AG04450 (cell line): Measurements from ENCODE around the gene STK17A. TPM values are rescaled to one million over a fixed set of nuclear protein-coding genes. Genes with fewer than 3 reads are reported as not detected.

Experiments
- CTCF ChIA-PET: fragments of 300-600, 350-600 bp; formaldehyde crosslinking; extraction: SDS; loops from one replicate; lab custom pipeline; 2022; ENCODE audit warnings: antibody characterized with exemption, inconsistent platforms; lab: Charles Lee
- POLR2A ChIA-PET: fragments of 350-600 bp; formaldehyde crosslinking; extraction: SDS; loops from one replicate; lab custom pipeline; 2021; ENCODE audit warnings: antibody characterized with exemption, inconsistent platforms; lab: Yijun Ruan, JAX
- DNase-seq: peaks from one replicate; pipeline ENCODE4 v3.0.0-alpha.2; 2011; ENCODE audit warnings: low read depth, low spot score
- H3K27ac ChIP-seq: one replicate; pipeline ENCODE4 v1.5.1; 2012; ENCODE audit warnings: low read depth, low read length, control low read depth
- H3K27me3 ChIP-seq: one replicate; pipeline ENCODE4 v1.6.0; 2012; ENCODE audit warnings: low read length; ENCODE audit not compliant: control insufficient read depth, insufficient read depth
- H3K4me3 ChIP-seq: 2 replicates; pipeline ENCODE4 v1.5.1; 2011; ENCODE audit warnings: mild to moderate bottlenecking, low read depth, low read length, control low read depth
- H3K9me3 ChIP-seq: 2 replicates; pipeline ENCODE4 v1.5.1; 2012; ENCODE audit warnings: low read length; ENCODE audit not compliant: control insufficient read depth, insufficient read depth
- polyA plus RNA-seq: library from polyadenylated mRNA; depleted of rRNA; stranded (reverse); fragments of >200 nt; gene quantifications from 2 replicates; pipeline ENCODE4 v1.2.3, GENCODE V29; 2011
- TF ChIP-seq, protein P1 (sequence below): IDR thresholded peaks from 2 replicates; pipeline ENCODE4 v1.5.1; 2011; ENCODE audit warnings: low read depth, low read length, control low read depth, inconsistent platforms

Gene STK17A
- polyA plus RNA-seq, 1 experiment, result 39.7 TPM

DNA sequence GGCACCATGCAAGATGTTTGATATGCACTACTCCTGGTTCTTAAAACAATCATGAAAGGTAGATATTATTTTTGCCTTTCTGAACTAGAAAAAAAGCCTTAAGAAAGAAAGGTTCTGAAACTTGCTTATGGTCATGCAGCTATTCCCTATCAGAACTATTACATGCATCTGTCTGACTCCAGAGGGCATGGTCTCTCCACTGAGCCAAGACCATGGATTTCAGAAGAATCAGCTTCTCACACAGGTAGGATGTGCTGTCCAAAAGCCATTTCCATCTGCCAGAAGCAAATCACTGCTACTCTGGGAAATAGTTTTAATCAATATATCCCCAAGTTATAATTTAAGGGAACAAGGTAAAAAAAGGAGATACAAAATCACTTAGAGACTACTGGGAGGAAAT is 69.5 kb downstream of the STK17A start:
- no peaks in the 10 kb centered on the region for H3K9me3 ChIP-seq
- no peak for DNase-seq
- CTCF ChIA-PET, result interaction anchor here (1.5 to 4.8 kb wide), 2 partner anchors 48 to 187 kb away, joined by 5 to 37 read pairs; no protein-coding TSS in a partner anchor
- no peaks in the 10 kb centered on the region for H3K27me3 ChIP-seq
- H3K4me3 ChIP-seq, result no peak overlapping the region
- POLR2A ChIA-PET, result no interaction called here
- TF ChIP-seq, protein P1, sequence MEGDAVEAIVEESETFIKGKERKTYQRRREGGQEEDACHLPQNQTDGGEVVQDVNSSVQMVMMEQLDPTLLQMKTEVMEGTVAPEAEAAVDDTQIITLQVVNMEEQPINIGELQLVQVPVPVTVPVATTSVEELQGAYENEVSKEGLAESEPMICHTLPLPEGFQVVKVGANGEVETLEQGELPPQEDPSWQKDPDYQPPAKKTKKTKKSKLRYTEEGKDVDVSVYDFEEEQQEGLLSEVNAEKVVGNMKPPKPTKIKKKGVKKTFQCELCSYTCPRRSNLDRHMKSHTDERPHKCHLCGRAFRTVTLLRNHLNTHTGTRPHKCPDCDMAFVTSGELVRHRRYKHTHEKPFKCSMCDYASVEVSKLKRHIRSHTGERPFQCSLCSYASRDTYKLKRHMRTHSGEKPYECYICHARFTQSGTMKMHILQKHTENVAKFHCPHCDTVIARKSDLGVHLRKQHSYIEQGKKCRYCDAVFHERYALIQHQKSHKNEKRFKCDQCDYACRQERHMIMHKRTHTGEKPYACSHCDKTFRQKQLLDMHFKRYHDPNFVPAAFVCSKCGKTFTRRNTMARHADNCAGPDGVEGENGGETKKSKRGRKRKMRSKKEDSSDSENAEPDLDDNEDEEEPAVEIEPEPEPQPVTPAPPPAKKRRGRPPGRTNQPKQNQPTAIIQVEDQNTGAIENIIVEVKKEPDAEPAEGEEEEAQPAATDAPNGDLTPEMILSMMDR, result 0 out of 2 replicates have a peak, but pooled peaks have one; percentile 8
- no peak overlapping the region for H3K27ac ChIP-seq

DNA sequence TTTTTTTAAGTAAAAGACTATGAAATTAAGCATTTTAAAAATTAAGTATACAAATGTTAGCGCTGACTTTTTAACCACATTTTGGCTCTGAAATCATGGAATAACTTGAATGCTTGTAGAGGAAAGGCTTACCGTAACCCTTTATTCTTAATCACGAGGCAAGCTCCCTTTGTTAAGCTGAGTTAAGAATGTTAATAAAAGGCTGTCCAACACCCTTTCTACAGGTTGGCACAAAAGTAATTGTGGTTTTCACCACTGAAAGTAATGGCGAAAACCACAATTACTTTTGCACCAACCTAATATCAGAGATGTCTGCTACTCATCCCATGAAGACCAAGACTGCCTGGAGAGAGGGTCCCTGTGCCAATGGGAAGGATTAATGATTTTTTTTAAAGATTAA is 70.6 kb downstream of the STK17A start:
- no peaks in the 10 kb centered on the region for H3K27me3 ChIP-seq
- no peak overlapping the region for H3K27ac ChIP-seq
- ChIA-PET CTCF (interaction anchor here (0.5 to 1.5 kb wide), 2 partner anchors 46 to 175 kb away, joined by 4 to 9 read pairs; no protein-coding TSS in a partner anchor), POLR2A (no interaction called here)
- no peak overlapping the region for H3K4me3 ChIP-seq
- H3K9me3 ChIP-seq, result no peaks in the 10 kb centered on the region
- TF ChIP-seq, protein P1, result no peak
- no peak for DNase-seq

DNA sequence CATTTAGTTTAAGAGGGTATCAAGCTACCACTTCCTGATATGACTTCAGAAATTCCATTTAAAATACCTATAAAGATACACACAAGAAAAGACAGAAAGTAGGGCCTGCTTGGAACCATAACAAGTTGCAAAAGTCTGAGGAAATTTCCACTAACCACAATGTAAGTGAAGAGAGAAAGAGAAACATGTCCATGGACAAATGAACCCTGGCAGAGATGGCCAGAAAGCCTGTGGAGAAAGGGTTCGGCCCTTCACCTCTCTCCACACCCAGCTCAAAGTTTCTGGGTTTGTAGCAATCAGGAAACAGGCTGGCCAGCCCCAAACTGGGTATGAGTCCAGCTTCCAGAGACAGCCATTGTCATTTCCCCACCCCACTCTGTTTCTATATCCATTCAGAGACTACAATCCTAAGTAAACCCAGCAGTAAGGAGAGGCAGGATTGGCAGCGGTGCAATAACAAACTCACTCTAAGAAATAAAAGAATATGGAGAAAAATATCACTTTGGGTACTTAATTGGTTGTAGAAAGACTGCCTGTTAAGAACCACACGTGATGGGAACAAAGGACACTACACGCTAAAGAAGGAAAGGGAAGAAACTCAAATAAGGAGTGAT is 71.1 kb downstream of the STK17A start:
- no peak for DNase-seq

DNA sequence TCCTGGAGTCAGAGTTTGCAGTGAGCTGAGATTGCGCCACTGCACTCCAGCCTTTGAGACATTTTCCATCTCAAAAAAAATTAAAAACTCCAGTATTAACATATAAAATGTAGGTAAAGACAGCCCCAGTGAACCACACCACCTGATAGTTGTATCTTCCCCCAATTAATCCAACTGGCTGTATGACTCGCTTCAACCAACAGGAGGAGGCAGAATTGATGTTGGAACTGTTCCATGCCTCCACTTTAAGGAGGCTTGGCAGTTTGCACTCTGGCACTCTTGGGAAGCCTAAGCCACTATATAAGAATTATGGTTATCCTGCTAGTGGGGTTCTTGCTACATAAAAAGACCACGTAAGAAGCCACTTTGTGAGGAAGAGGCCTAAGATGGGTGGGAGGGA is 72.7 kb downstream of the STK17A start:
- H3K27ac ChIP-seq, result no peak overlapping the region
- no peaks in the 10 kb centered on the region for H3K9me3 ChIP-seq
- ChIA-PET POLR2A (no interaction called here), CTCF (no interaction called here)
- DNase-seq, result no peak
- no peaks in the 10 kb centered on the region for H3K27me3 ChIP-seq
- TF ChIP-seq, protein P1, result no peak
- no peak overlapping the region for H3K4me3 ChIP-seq

More for the DNA sequence above, 71.1 kb downstream of the STK17A start:
- no peaks in the 10 kb centered on the region for H3K9me3 ChIP-seq
- ChIA-PET POLR2A (no interaction called here), CTCF (interaction anchor here (0.5 to 1.5 kb wide), 2 partner anchors 46 to 174 kb away, joined by 4 to 9 read pairs; no protein-coding TSS in a partner anchor)
- no peaks in the 10 kb centered on the region for H3K27me3 ChIP-seq
- no peak overlapping the region for H3K4me3 ChIP-seq
- TF ChIP-seq, protein P1, result no peak
- no peak overlapping the region for H3K27ac ChIP-seq

DNA sequence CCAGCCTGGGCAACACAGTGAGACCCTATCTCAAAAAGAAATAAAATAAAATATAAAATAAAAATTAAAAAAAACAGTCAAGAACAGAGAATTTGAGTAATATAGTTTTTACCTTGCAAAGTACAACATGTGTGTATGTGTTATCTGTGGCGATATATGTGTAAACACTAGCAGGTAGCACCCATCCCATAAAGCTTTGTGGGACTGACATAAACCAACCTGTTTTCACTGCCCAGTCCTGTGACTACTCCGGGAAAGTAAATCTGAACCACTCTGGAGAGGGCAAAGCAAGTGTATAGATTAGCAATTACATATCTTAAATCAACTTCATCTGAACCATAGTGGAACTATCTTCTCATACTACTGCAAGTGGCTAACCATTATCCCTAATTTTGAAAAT is 74.1 kb downstream of the STK17A start:
- POLR2A ChIA-PET, result no interaction called here
- Histone ChIP-seq H3K27me3 (no peaks in the 10 kb centered on the region), H3K9me3 (no peaks in the 10 kb centered on the region; the same call in 1 of the 2 replicates), H3K4me3 (no peak overlapping the region), H3K27ac (no peak overlapping the region)
- TF ChIP-seq, protein P1, result no peak
- CTCF ChIA-PET, result interaction anchor here (1.0 kb wide), 1 partner anchor 182 kb away, joined by 3 read pairs; no protein-coding TSS in a partner anchor
- DNase-seq, result no peak
